HL-60 (cell line): ENCODE measurements around the gene ERAP2.

Experiments used
- GABPA ChIP-seq: IDR thresholded peaks from 2 replicates; pipeline ENCODE4 v1.6.1; 2012; ENCODE audit warnings: low read depth
- POLR2AphosphoS5 ChIP-seq: IDR thresholded peaks from 2 replicates; pipeline ENCODE4 v1.6.1; 2012; ENCODE audit warnings: low read depth
- SPI1 ChIP-seq: IDR thresholded peaks from 2 replicates; pipeline ENCODE4 v1.6.1; 2012; ENCODE audit warnings: low read depth, mild to moderate bottlenecking, borderline replicate concordance
- TF ChIP-seq, protein P1 (sequence below): IDR thresholded peaks from one replicate; pipeline ENCODE4 v1.5.1; 2011; ENCODE audit warnings: low read length, control low read depth, inconsistent platforms; ENCODE audit not compliant: insufficient read depth
- TF ChIP-seq, protein P2 (sequence below): IDR thresholded peaks from 2 replicates; pipeline ENCODE4 v1.6.1; 2012; ENCODE audit warnings: low read depth; ENCODE audit not compliant: insufficient replicate concordance

DNA sequence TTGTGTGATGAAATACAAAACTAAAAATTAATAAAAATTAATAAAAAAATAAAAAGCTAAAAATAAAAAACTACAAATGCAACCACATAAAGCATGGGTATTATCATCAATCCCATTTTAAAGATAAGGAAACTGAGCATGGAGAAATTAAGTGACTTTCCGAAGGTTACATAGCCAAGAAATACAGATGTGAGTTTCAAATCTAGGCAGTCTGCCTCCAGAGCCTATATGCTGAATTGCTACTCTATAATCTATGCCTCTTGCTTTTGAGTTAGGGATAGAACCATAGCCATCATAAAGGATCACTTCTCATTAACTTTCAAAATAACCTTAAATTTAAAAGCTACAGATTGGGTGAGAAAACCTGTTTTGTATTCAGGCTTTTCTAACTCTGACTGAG lies 18.8 kb upstream of the ERAP2 start:
- TF ChIP-seq, protein P1, sequence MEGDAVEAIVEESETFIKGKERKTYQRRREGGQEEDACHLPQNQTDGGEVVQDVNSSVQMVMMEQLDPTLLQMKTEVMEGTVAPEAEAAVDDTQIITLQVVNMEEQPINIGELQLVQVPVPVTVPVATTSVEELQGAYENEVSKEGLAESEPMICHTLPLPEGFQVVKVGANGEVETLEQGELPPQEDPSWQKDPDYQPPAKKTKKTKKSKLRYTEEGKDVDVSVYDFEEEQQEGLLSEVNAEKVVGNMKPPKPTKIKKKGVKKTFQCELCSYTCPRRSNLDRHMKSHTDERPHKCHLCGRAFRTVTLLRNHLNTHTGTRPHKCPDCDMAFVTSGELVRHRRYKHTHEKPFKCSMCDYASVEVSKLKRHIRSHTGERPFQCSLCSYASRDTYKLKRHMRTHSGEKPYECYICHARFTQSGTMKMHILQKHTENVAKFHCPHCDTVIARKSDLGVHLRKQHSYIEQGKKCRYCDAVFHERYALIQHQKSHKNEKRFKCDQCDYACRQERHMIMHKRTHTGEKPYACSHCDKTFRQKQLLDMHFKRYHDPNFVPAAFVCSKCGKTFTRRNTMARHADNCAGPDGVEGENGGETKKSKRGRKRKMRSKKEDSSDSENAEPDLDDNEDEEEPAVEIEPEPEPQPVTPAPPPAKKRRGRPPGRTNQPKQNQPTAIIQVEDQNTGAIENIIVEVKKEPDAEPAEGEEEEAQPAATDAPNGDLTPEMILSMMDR: no peak
- TF ChIP-seq, protein P2, sequence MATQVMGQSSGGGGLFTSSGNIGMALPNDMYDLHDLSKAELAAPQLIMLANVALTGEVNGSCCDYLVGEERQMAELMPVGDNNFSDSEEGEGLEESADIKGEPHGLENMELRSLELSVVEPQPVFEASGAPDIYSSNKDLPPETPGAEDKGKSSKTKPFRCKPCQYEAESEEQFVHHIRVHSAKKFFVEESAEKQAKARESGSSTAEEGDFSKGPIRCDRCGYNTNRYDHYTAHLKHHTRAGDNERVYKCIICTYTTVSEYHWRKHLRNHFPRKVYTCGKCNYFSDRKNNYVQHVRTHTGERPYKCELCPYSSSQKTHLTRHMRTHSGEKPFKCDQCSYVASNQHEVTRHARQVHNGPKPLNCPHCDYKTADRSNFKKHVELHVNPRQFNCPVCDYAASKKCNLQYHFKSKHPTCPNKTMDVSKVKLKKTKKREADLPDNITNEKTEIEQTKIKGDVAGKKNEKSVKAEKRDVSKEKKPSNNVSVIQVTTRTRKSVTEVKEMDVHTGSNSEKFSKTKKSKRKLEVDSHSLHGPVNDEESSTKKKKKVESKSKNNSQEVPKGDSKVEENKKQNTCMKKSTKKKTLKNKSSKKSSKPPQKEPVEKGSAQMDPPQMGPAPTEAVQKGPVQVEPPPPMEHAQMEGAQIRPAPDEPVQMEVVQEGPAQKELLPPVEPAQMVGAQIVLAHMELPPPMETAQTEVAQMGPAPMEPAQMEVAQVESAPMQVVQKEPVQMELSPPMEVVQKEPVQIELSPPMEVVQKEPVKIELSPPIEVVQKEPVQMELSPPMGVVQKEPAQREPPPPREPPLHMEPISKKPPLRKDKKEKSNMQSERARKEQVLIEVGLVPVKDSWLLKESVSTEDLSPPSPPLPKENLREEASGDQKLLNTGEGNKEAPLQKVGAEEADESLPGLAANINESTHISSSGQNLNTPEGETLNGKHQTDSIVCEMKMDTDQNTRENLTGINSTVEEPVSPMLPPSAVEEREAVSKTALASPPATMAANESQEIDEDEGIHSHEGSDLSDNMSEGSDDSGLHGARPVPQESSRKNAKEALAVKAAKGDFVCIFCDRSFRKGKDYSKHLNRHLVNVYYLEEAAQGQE: no peak
- TF ChIP-seq SPI1 (no peak), POLR2AphosphoS5 (no peak), GABPA (no peak)
